Activated CD8-positive, alpha-beta T cell treated with anti-CD3 and anti-CD28 coated beads for 36 hours (primary cell): ENCODE measurements around the gene WNT3A. TPM values are rescaled to one million over a fixed set of nuclear protein-coding genes. Genes with fewer than 3 reads are reported as not detected.

Experiments
- ATAC-seq: fragments of 200-7000 bp; cut with Tn5 transposase; one replicate; pipeline ENCODE4 v1.10.0; 2021; ENCODE audit warnings: mild to moderate bottlenecking, moderate library complexity
- CTCF ChIA-PET: fragments of 350-600 bp; sonication (Branson Sonifier 250); formaldehyde crosslinking; loops from one replicate; lab custom pipeline; 2021; ENCODE audit warnings: antibody characterized with exemption; lab: Charles Lee
- POLR2A ChIA-PET: fragments of 350-600 bp; sonication (Branson Sonifier 250); formaldehyde crosslinking; loops from one replicate; lab custom pipeline; 2021; ENCODE audit warnings: antibody characterized with exemption; lab: Charles Lee
- DNase-seq: peaks from one replicate; pipeline ENCODE4 v3.0.0-alpha.2; 2020
- H3K27ac Mint-ChIP-seq: one replicate; pipeline ENCODE4 v1.8.0; 2021; ENCODE audit warnings: mild to moderate bottlenecking, mixed read lengths
- H3K27me3 Mint-ChIP-seq: one replicate; pipeline ENCODE4 v1.8.0; 2021; ENCODE audit warnings: mixed read lengths
- H3K36me3 Mint-ChIP-seq: one replicate; pipeline ENCODE4 v1.8.0; 2021; ENCODE audit warnings: low read depth, mixed read lengths
- H3K4me1 Mint-ChIP-seq: one replicate; pipeline ENCODE4 v1.8.0; 2021; ENCODE audit warnings: low read depth, mixed read lengths
- H3K4me3 Mint-ChIP-seq: one replicate; pipeline ENCODE4 v1.8.0; 2021; ENCODE audit warnings: mild to moderate bottlenecking, moderate library complexity, mixed read lengths
- H3K9me3 Mint-ChIP-seq: one replicate; pipeline ENCODE4 v1.8.0; 2021; ENCODE audit warnings: mixed read lengths
- intact Hi-C: fragments of 100-400 bp; cut with micrococcal nuclease; formaldehyde crosslinking; loops from one replicate; pipeline ENCODE4 v1.10.0; 2022
- total RNA-seq, 2 experiments: library from RNA; stranded (reverse); gene quantifications; one replicate each; pipeline ENCODE4 v1.2.3, GENCODE V29; 2021
- TF ChIP-seq, protein P1 (sequence below): fragments of 200-600 bp; IDR thresholded peaks from one replicate; pipeline ENCODE4 v1.8.0; 2022; ENCODE audit warnings: antibody characterized with exemption, mild to moderate bottlenecking

Gene WNT3A
- total RNA-seq, 2 experiments from 2014 or later, result not detected

DNA sequence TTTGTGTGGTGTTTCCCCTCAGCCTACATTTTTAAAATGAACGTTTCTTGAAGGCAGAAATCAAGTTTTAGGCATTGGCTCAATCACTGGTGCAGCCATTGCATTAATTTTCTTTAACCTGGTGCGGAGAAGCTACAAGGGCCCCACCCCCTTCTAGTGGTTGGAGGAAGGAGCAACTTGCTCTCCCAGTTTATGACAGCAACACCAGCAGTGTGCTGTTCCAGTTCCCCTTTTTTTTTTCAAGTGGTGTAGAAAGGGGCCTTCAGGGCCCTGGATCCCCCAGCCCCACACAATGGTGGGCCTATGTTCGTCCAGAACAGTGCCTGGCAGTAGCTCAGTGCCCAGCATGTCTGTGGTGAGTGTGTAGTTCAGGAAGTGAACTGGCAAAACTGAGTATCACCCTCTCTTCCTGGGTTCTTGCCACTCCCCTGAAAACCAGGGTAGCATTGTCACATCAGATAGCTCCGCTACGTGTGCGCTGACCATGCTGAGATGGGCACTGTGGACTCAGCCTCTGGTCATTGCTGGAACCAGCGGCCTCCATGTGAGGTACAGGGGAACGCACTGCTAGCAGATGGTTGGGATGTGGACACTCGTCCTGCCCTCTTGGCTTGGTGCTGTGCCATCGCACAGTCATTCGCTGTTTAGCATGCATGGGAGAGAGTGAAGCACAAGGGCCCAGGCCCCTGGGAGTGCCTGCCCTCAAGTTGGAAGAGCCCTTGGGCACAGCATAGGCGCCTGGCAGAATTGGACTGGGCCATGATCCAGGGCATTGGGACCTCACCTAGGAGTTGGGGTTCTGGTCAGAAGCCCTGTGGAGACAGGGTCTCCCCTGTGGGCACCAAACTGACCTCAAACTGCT lies 83.0 kb downstream of the WNT3A start:
- ChIA-PET POLR2A (interaction anchor here (0.7 to 4.9 kb wide), 6 partner anchors 10 to 41 kb away, joined by 3 to 51 read pairs (median 4); partner anchors contain the start of gene MRPL55), CTCF (interaction anchor here (1.0 kb wide), 1 partner anchor 41 kb away, joined by 3 read pairs; no protein-coding TSS in a partner anchor)
- no peaks in the 10 kb centered on the region for H3K27me3 Mint-ChIP-seq
- ATAC-seq (no peak), DNase-seq (no peak)
- TF ChIP-seq, protein P1, sequence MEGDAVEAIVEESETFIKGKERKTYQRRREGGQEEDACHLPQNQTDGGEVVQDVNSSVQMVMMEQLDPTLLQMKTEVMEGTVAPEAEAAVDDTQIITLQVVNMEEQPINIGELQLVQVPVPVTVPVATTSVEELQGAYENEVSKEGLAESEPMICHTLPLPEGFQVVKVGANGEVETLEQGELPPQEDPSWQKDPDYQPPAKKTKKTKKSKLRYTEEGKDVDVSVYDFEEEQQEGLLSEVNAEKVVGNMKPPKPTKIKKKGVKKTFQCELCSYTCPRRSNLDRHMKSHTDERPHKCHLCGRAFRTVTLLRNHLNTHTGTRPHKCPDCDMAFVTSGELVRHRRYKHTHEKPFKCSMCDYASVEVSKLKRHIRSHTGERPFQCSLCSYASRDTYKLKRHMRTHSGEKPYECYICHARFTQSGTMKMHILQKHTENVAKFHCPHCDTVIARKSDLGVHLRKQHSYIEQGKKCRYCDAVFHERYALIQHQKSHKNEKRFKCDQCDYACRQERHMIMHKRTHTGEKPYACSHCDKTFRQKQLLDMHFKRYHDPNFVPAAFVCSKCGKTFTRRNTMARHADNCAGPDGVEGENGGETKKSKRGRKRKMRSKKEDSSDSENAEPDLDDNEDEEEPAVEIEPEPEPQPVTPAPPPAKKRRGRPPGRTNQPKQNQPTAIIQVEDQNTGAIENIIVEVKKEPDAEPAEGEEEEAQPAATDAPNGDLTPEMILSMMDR, result no peak
- H3K4me3 Mint-ChIP-seq, result peak overlapping the region; percentile 33
- H3K27ac Mint-ChIP-seq, result peak overlapping the region; percentile 88
- H3K4me1 Mint-ChIP-seq, result peaks cover 79% of the 10 kb centered on the region
- peaks cover 11% of the 10 kb centered on the region for H3K9me3 Mint-ChIP-seq
- intact Hi-C loops, result no loop called here
- H3K36me3 Mint-ChIP-seq, result peaks cover 86% of the 10 kb centered on the region

DNA sequence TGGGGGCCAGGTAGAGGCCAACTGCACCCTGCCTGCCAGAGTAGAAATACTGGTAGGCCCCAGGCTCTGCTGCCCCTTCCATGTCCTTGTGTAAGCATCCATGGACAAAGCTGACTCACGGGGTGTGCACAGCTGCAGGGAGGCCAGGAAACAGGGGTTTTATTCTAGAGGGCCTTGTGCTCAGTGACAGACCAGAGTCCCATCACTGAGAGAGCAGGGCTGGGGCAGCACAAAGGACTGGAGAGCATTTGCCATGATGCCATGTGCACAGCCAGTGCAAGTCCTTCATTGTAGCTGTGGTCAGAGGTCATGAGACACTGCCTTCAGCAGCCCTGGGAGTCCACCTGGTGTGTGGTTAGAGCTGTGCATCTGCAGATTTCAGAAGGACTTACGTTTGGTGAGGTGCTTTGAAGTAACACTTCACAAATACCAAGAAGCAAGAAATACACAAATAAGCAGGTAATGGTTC lies 83.8 kb downstream of the WNT3A start:
- Mint-ChIP-seq H3K36me3 (peaks cover 86% of the 10 kb centered on the region), H3K9me3 (peaks cover 14% of the 10 kb centered on the region), H3K27ac (peak overlapping the region; percentile 25), H3K4me1 (peaks cover 77% of the 10 kb centered on the region), H3K4me3 (peak overlapping the region; percentile 27), H3K27me3 (no peaks in the 10 kb centered on the region)
- ATAC-seq (no peak), DNase-seq (peak; percentile 1)
- ChIA-PET POLR2A (interaction anchor here (1.9 to 5.6 kb wide), 4 partner anchors 8 to 75 kb away, joined by 5 to 51 read pairs (median 24); partner anchors contain the start of genes ARF1 and IBA57), CTCF (interaction anchor here (1.0 to 2.9 kb wide), 3 partner anchors 11 to 91 kb away, joined by 3 to 10 read pairs (median 4); no protein-coding TSS in a partner anchor)
- TF ChIP-seq, protein P1, result no peak
- intact Hi-C loops, result no loop called here

DNA sequence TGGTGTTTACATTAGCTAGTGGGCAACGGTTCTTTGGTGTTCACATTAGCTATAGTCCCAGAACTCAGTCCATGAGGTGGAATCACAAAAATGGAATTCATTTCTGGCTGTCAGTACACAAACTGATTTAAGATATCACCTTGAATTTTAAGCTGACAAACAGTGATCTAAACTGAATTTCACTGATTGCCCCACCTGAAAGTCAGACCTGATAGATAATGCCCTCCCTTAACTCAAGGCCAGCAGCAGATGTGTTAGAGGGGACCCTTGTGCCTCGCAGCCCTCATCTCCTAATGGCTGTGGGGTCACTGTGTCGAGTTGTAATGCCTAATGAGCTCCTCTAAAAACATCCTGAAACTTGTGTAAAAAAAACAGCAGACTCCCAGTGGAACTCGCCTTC lies 84.3 kb downstream of the WNT3A start:
- Mint-ChIP-seq H3K27ac (peak overlapping the region; percentile 25), H3K4me1 (peaks cover 74% of the 10 kb centered on the region), H3K36me3 (peaks cover 89% of the 10 kb centered on the region), H3K4me3 (no peak overlapping the region), H3K27me3 (no peaks in the 10 kb centered on the region), H3K9me3 (peaks cover 14% of the 10 kb centered on the region)
- TF ChIP-seq, protein P1, result no peak
- POLR2A ChIA-PET, result interaction anchor here (1.9 to 5.6 kb wide), 4 partner anchors 8 to 75 kb away, joined by 5 to 51 read pairs (median 24); partner anchors contain the start of genes ARF1 and IBA57
- no peak for DNase-seq
- CTCF ChIA-PET, result interaction anchor here (1.0 to 2.9 kb wide), 3 partner anchors 11 to 91 kb away, joined by 3 to 10 read pairs (median 4); no protein-coding TSS in a partner anchor
- ATAC-seq, result no peak
- intact Hi-C loops, result no loop called here

DNA sequence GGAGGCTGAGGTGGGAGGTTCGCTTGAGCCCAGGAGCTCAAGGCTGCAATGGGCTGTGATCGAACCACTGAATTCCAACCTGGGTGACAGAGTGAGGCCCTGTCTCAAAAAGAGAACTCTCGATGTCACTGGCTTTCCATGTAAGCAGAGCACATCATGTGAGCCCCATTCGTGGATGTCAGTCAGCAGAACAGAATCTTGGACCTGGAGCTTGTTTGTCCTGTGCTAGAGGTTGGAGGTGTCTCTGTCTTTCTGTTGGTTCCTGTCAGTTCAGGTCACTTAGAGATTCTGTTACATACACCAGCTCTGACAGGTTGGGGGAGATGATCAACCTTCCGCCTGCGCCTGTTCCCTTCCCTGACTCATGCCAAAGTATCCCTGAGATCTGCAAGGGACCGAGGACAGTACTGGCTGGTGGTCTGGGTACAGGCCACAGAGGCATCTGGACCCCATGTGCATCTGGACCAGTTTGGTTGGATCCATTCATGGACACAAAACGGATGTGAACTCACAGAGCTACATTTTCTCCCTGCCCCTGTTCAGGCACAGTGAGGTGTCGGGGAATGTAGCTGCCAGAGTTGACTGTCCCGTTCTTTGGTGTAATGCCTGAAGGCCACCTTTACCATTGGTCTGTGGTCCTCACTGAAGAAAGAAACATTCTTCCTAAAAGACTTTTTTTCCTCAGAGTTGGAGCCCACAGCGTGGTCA lies 85.7 kb downstream of the WNT3A start:
- DNase-seq (no peak), ATAC-seq (no peak)
- intact Hi-C loops, result no loop called here
- peaks cover 85% of the 10 kb centered on the region for H3K36me3 Mint-ChIP-seq
- no peak overlapping the region for H3K4me3 Mint-ChIP-seq
- peak overlapping the region; percentile 25 for H3K27ac Mint-ChIP-seq
- TF ChIP-seq, protein P1, result no peak
- peaks cover 62% of the 10 kb centered on the region for H3K4me1 Mint-ChIP-seq
- peaks cover 14% of the 10 kb centered on the region for H3K9me3 Mint-ChIP-seq
- POLR2A ChIA-PET, result interaction anchor here (0.7 to 5.6 kb wide), 4 partner anchors 7 to 74 kb away, joined by 3 to 51 read pairs (median 22); partner anchors contain the start of genes ARF1 and IBA57
- no peaks in the 10 kb centered on the region for H3K27me3 Mint-ChIP-seq
- CTCF ChIA-PET, result interaction anchor here (1.2 to 2.9 kb wide), 2 partner anchors 93 to 365 kb away, joined by 3 to 10 read pairs; no protein-coding TSS in a partner anchor
